ENCODE results near the gene URB2.

GRCh38 chr1:229596925-229597699, 28.9 kb upstream of the URB2 start:
- TF ChIP-seq EP300 (IDR thresholded peaks at IDR 0.05; ENCODE audit: borderline replicate concordance in 1 of 2, control insufficient read depth in 1 of 2, low read depth in 2 of 2, low read length in 2 of 2) (no peak), SRF (IDR thresholded peaks at IDR 0.05; ENCODE audit: low read depth in 2 of 2, low read length in 2 of 2) (no peak), CTCF (IDR thresholded peaks at IDR 0.05 in 2 of 3, conservative IDR thresholded peaks at IDR 0.05 in 1 of 3; ENCODE audit: control insufficient read depth in 2 of 3, extremely low read depth in 1 of 3, insufficient read depth in 1 of 3, low read depth in 3 of 3, low read length in 3 of 3) (no peak), TCF12 (IDR thresholded peaks at IDR 0.05; ENCODE audit: low read depth, low read length) (no peak), SP1 (IDR thresholded peaks at IDR 0.05; ENCODE audit: low read depth, low read length) (no peak), ZNF274 (IDR thresholded peaks at IDR 0.05; ENCODE audit: insufficient read depth, insufficient read length) (no peak), RBBP5 (conservative IDR thresholded peaks at IDR 0.05) (no peak), NFXL1 (IDR thresholded peaks at IDR 0.05; ENCODE audit: borderline replicate concordance) (no peak), NR2C1 (IDR thresholded peaks at IDR 0.05) (no peak), POLR2AphosphoS5 (IDR thresholded peaks at IDR 0.05; ENCODE audit: low read length) (no peak), PBX3 (IDR thresholded peaks at IDR 0.05; ENCODE audit: insufficient replicate concordance, low read depth, low read length) (no peak), E4F1 (IDR thresholded peaks at IDR 0.05; ENCODE audit: borderline replicate concordance, partially characterized antibody) (no peak), NFYB (IDR thresholded peaks at IDR 0.05; ENCODE audit: insufficient read depth, low read depth, low read length) (no peak), SMAD1 (IDR thresholded peaks at IDR 0.05; ENCODE audit: low read depth, partially characterized antibody) (no peak)

Data from GM12878 (cell line).